NOMO-1 treated with dmso at 0.1 percent for 144 hours (cell line): ENCODE results near the gene ACSBG1.

Source experiments
- DNase-seq: peaks from one replicate; lab custom pipeline; 2025; ENCODE audit not compliant: unreplicated experiment; lab: John Stamatoyannopoulos, UW

The ACSBG1 gene

DNA sequence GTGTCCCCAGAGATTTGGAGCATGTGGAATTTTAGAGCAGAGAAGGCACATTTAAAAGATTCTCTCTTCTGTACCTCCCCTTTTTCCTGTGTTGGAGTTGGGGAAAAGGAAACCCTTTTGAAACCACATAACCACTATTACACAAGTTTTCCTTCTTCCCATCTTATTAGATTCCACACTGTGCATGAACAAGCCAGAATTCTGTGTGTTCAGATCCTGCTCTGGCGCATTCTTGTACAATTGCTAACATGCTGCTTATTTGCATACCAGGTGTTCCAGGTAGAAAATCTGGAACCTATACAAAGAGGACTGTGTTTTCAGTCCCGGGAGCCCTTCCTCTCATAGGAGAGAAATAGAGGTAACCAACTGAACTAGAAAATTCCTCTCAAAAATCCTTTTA, 100.6 kb downstream of the ACSBG1 start:
- DNase-seq = no peak

DNA sequence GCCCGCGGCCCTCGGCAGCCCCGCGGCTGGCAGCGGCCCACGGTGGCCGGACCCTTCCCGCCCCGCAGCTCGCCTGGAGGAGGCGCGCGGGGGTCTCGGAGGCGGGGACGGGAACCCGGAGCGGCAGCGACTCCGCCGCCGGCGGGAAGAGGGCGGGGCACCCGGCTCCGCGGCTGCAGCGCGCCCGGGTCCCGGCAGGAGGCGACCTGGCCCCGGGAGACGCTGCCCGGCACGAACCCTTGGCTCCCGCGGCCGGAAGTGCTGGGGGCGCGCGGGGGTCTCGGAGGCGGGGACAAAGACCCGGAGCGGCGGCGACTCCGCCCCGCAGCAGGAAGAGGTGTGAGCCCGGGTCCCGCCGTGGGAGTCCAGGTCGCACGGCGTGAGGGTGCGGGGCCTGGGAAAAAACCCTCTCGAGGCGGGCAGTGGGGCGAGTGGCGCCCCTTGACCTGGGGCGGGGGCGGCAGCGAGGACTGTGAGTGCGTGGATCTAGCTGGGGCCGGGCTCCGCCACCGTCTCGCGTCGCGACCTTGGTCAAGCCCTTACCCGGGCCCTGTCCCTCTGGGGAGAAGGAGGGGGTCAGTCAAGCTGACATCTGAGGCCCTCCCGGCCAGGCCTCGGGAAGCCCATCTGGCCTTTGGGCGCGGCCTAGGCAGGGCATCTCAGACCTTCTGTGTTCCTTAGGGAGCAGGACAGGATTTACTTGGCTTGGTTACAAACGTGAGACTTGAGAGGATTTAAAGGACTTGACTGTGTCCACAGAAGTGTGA, 102.9 kb downstream of the ACSBG1 start, which contains the start of gene CIB2:
Gene CIB2, minus strand, starts transcription at position 151 of the 767 bp plus-strand sequence. CDS start 230 bp downstream, outside the sequence.
- peak; percentile 67 for DNase-seq

DNA sequence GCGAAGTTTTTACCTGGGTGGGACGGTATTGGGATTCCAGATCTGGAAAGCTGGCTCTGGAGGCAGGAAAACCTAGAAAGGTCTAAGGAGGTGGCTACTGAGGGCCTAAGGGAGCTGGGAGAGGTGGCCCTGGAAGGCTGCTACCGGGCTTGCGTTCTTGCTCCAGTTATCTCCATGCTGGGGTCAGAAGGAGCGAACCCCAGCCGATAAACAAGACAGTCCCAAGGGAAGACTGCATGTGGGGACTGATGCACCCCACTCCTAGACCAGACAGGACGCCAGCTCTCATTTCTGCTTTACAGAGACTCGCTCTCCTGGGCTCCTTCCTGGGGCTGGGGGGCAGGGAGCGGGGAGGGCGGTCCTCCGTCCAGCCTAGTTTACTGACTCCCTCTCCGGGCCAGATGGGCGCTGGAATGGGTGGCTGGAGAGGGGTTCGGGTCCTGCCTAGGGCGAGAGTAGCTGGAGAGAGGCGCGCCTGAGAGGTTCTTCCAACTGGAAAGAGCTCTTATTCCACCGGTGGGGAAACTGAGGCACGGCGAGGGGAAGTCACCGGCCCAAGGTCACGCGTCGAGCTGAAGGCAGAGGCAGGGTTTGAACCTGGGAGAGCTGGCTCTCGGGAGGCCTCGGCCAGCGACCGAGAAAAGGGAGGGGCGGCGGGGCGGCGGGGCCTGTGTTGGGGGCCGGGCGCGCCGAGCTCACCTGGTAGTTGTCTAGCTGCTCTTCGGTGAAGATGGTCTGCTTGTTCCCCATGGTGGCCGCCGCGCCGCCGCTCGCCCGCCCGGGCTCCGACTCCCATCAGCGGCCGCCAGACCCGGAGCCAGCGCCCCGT, 103.7 kb downstream of the ACSBG1 start:
- no peak for DNase-seq

DNA sequence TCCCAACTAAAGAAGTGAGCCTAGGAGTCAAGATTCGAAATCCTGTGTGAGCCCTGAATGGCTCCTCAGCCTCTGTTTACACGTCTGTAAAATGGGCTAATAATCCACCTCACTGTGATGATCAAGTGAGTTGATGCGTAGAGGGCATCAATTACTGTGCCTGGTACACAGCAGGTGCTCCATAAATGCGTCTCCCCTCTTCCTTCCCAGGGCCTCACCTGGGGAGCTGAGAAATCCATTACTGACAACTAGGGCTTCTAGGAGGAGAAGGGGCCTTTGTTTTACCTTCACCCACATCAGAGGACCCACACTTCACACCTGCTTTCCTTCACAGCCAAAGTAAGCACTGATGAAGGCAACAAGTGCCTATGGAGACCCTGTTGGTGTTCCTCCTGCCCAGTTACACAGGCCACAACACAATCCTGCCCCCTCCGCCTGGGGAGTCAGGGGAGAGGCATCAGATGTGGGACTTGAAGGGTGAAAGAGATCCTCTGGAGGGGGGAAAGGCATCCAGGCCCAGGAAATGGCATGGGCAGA, 104.5 kb downstream of the ACSBG1 start:
- DNase-seq = no peak

DNA sequence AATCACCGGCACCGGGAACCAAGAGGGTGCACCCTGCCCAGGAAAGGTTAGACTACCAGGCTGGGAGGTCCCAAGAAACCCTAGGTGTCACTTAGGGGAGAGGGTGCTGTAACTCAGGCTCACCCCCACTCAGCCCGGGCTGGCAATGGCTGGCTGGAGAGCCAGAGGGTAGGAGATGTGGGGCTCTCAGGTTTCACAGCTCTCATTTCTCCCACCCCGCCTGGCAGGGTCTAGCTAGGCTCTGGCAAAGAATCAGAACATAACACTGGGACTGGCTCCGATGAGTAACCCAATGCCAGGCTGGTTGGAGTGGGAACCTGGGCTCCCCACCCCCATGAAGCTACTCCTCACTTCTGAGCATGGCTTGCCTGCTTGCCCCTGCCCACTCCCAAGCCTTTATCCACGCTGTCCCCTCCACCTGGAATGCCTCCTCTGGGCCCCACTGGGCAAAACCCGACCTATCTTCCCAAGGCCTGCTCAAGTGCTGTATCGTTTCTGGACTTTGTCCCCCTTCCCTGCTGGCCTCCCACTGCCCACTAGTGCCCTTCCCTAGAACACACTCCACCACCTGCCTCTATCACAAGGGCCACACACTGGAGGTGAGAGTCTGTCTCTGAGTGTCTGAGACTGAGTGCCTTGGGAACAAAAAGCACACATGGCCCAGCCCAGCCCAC, 105.2 kb downstream of the ACSBG1 start:
- no peak for DNase-seq

DNA sequence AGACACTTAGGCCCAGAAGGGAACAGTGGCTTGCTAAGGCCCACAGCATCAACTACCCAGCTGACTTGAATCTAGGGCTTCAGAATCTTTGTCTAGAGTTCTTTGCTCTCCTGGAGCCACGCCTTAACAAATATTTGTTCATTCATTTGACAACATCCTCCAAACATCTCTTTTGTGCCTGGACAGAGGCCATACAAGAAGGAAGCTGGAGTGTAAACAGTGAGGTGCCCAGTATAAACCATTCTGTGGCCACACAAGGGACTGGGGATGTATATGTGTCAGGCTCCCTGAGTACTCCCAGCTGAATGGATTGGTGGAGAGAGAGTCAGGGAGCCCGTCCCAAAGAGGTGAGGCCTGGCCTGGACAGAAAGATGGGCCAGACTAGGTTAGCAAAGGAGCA, 106.5 kb downstream of the ACSBG1 start:
- DNase-seq = no peak

DNA sequence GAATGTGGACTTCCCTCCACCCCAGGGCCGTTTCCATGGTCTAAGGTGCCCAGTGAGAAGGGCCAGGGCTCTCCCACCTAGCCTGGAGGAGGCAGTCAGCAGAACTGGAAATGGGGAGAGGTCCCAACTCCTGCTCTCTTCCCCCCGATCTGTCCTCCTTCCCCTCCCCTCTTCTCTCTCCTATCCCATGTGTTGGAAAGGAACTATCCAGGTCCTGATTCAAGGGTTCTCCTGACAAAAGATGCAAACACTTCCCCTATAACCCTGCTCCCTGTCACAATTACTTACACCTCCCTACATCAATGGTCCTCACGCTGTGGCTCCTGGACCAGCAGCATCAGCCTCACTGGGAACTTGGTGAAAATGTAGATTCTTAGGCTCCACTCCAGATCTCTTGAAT, 109.1 kb downstream of the ACSBG1 start:
- no peak for DNase-seq

DNA sequence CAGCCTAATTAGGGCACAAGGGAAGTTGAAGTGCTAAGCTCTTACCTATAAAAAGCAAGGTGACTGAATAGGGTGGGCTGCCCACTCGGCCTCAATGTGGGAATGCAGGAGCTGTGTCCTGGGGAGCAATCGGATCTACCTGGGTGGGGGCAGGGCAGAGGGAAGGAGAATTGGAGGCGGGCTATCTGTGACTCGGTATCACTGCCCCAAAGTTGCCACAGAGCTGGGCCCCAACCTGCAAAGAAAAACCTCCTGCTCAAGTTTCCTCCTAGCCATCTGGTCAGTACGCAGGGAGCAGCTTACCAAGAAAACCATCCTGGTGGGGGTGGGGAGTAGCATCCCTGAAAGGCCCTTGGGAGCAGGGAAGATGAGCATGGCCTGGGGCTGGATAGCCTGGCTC, 113.8 kb downstream of the ACSBG1 start:
- DNase-seq = no peak
